Measurements from ENCODE around the gene FREM2.

FREM2 gene

GRCh38 chr13:38671980-38672379, 14.9 kb upstream of the FREM2 start:
- TF ChIP-seq POLR2A (IDR thresholded peaks at IDR 0.05; ENCODE audit: low read depth, low read length): no peak
- FAIRE-seq (no peak), DNase-seq (ENCODE audit: insufficient read length, low spot score) (no peak)

- TF ChIP-seq POLR2A (IDR thresholded peaks at IDR 0.05; ENCODE audit: low read depth, low read length): no peak
- DNase-seq (ENCODE audit: insufficient read length, low spot score): no peak
- no peak for FAIRE-seq
Observed at GRCh38 chr13:38674208-38674607, 12.7 kb upstream of the FREM2 start.

GRCh38 chr13:38680912-38681311, 6.0 kb upstream of the FREM2 start:
- TF ChIP-seq POLR2A (IDR thresholded peaks at IDR 0.05; ENCODE audit: low read depth, low read length): no peak
- FAIRE-seq (no peak), DNase-seq (ENCODE audit: insufficient read length, low spot score) (no peak)

DNA sequence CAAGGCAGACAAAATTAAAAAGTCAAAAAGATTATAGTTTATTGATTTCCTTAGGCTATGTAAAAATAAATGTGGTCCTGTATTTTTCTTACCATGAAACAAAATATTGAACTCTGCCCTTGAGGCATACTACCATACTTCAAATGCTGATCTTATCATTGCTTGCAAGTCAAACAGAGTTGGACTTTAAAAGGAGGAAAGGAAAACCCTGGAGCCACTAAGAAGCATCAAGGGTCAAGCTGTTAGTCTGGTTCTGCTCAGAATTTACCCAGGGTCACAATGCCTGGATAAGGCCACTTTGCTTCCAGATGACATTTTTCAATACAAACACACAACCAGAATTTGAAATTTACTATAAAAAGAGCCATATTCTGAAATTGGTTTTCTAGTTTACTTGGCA, 2.2 kb upstream of the FREM2 start:
- no peak for DNase-seq (ENCODE audit: insufficient read length, low spot score)
- no peak for FAIRE-seq
- no peak for TF ChIP-seq POLR2A (IDR thresholded peaks at IDR 0.05; ENCODE audit: low read depth, low read length)

GRCh38 chr13:38685431-38685830, 1.4 kb upstream of the FREM2 start:
- DNase-seq (ENCODE audit: insufficient read length, low spot score) (no peak), FAIRE-seq (no peak)
- no peak for TF ChIP-seq POLR2A (IDR thresholded peaks at IDR 0.05; ENCODE audit: low read depth, low read length)

DNA sequence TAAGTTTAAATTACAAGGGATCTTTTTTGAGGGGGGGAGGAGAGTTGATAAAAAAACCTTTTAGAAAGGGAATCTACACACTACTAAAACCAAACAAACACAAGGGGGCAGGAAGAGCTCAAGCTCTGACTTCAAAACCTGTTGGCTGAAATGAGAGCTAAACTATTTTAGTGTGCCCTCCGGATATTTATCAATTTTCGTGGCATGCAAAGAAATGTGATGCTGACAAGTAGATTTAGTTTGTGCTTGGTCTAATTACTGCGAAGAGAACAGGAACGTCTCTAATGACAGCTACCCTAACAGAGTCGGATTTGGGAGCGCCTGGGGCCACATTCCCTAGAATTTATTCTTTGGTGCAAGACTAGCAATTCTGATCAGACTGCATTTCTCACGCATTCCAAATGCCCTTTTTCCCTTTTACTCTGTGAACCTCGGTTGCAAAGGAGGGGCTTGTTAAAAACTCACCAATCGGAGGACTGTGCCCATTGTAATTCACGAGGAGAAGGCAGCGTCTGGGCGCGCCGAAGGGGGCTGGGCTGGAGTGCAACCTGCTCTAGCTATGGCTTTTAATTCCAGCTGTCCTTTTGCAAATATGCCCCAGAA, 802 bp upstream of the FREM2 start:
- no peak for FAIRE-seq
- no peak for DNase-seq (ENCODE audit: insufficient read length, low spot score)
- no peak for TF ChIP-seq POLR2A (IDR thresholded peaks at IDR 0.05; ENCODE audit: low read depth, low read length)

DNA sequence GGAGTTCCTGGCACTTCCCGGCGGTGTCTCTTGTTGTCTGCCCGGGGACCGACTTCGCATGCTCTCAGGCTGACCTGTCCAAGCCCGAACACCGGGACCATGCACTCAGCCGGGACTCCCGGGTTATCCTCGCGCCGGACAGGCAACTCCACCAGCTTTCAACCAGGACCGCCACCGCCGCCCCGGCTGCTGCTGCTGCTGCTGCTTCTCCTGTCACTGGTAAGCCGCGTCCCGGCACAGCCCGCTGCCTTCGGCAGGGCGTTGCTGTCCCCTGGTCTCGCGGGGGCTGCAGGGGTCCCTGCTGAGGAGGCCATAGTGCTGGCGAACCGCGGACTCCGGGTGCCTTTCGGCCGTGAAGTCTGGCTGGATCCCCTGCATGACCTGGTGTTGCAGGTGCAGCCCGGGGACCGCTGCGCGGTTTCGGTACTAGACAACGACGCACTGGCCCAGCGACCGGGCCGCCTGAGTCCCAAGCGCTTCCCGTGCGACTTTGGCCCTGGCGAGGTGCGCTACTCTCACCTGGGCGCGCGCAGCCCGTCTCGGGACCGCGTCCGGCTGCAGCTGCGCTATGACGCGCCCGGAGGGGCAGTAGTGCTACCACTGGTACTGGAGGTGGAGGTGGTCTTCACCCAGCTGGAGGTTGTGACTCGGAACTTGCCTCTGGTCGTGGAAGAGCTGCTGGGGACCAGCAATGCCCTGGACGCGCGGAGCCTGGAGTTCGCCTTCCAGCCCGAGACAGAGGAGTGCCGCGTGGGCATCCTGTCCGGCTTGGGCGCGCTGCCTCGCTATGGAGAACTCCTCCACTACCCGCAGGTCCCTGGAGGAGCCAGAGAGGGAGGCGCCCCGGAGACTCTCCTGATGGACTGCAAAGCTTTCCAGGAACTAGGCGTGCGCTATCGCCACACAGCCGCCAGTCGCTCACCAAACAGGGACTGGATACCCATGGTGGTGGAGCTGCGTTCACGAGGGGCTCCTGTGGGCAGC, 661 bp downstream of the FREM2 start:
- FAIRE-seq (no peak), DNase-seq (ENCODE audit: insufficient read length, low spot score) (no peak)
- no peak for TF ChIP-seq POLR2A (IDR thresholded peaks at IDR 0.05; ENCODE audit: low read depth, low read length)

DNA sequence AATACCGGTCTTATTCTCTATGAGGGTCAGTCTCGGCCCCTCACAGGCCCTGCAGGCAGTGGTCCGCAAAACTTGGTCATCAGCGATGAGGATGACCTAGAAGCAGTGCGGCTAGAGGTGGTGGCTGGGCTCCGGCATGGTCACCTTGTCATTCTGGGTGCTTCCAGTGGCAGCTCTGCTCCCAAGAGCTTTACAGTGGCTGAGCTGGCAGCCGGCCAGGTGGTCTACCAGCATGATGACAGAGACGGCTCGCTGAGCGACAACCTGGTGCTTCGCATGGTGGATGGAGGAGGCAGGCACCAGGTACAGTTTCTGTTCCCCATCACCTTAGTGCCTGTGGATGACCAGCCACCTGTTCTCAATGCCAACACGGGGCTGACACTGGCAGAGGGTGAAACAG, 1.8 kb downstream of the FREM2 start:
- DNase-seq (ENCODE audit: insufficient read length, low spot score) (no peak), FAIRE-seq (no peak)
- no peak for TF ChIP-seq POLR2A (IDR thresholded peaks at IDR 0.05; ENCODE audit: low read depth, low read length)

DNA sequence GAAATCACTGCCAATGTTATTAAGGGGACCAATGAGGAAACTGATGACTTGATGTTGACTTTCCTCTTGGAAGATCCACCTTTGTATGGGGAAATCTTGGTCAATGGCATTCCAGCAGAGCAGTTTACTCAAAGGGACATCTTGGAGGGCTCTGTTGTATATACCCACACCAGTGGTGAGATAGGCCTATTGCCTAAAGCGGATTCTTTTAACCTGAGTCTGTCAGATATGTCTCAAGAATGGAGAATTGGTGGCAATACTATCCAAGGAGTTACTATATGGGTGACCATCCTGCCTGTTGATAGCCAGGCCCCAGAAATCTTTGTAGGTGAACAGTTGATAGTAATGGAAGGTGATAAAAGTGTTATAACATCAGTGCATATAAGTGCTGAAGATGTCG, 3.4 kb downstream of the FREM2 start:
- FAIRE-seq (no peak), DNase-seq (ENCODE audit: insufficient read length, low spot score) (no peak)
- TF ChIP-seq POLR2A (IDR thresholded peaks at IDR 0.05; ENCODE audit: low read depth, low read length): no peak

GRCh38 chr13:38693168-38693567, 6.3 kb downstream of the FREM2 start:
- no peak for FAIRE-seq
- TF ChIP-seq POLR2A (IDR thresholded peaks at IDR 0.05; ENCODE audit: low read depth, low read length): no peak

DNA sequence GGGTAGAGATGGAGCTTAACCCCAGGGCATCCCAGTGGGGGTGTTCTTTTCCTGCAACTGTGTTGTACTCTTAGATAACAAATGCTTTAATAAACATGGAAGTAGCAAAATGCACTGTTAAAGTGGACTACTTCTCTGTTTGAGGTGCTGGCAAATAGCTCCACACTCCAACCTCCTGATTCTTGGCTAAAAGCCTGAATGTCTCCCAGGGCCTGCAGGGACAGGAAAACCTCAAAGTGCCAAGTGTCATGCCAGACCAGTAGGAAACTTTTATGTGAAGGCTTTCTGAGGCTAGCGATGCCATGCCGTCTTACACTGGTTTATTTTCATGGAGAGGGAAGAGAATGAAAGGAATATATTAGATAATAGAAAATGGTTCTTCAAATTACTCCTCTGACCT, 6.8 kb downstream of the FREM2 start:
- FAIRE-seq (no peak), DNase-seq (ENCODE audit: insufficient read length, low spot score) (no peak)
- TF ChIP-seq POLR2A (IDR thresholded peaks at IDR 0.05; ENCODE audit: low read depth, low read length): no peak

More at GRCh38 chr13:38693168-38693567, 6.3 kb downstream of the FREM2 start:
- DNase-seq (ENCODE audit: insufficient read length, low spot score): no peak

DNA sequence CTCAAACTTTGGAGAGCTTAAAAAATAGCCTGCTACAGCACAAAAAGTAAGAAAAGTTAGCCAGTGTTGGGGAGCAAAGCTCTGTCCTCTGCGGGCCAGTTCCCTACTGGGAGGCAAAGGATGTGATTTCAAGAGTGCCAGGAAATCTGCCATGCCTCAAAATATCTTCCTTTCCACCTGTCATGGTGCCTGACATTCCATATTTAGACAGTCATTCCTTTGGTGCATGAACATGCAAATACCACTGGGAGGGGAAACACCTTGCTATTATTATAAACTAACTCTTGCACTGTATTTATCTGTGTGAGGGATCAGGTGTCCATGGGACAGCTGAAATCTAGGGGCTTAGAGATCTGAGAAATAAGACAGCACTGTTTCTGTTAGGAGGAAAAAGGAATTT, 10.3 kb downstream of the FREM2 start:
- no peak for TF ChIP-seq POLR2A (IDR thresholded peaks at IDR 0.05; ENCODE audit: low read depth, low read length)
- FAIRE-seq (no peak), DNase-seq (ENCODE audit: insufficient read length, low spot score) (no peak)

DNA sequence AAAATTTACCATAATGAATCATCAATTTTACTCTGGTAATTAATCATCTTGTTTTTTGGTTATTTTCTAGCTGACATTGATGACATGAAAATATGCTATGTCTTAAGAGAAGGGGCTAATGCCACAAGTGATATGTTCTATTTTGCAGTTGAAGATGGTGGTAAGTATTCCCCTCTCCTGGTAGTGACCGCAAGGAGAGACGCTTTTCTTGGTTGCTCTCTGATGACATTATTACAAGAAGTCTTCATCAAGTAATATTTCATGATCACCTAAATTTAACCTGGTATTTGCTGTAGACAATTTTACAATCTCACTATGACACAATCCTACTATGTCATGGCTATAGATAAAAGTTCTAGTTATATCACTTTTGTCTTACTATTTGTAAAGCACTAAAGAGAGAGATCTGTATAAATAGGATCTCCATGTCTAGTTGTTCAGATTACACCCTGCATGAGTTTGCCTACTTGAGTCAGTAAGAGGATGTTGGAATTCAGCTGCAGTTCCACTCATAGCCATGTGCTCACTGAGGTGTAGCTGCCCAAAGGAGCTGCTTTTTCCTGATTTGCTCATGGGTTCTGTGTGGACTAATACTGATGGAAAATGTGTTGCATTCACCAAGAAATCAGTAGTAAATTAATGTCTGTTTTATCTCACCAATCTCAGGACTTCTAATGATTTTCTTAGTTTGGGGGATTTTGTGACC, 10.9 kb downstream of the FREM2 start:
- DNase-seq (ENCODE audit: insufficient read length, low spot score): no peak
- no peak for TF ChIP-seq POLR2A (IDR thresholded peaks at IDR 0.05; ENCODE audit: low read depth, low read length)

GRCh38 chr13:38700051-38700450, 13.2 kb downstream of the FREM2 start:
- DNase-seq (ENCODE audit: insufficient read length, low spot score) (no peak), FAIRE-seq (no peak)
- TF ChIP-seq POLR2A (IDR thresholded peaks at IDR 0.05; ENCODE audit: low read depth, low read length): no peak

More for the DNA sequence above, 10.9 kb downstream of the FREM2 start:
- no peak for FAIRE-seq
